ENCODE results near the gene USP3. TPM values are rescaled to one million over a fixed set of nuclear protein-coding genes. Genes with fewer than 3 reads are reported as not detected.

The USP3 gene
- total and polyA plus RNA-seq, 2 of the 13 experiments (the other 11 are each of a cell fraction or from before 2014, with no cell fraction given): 14.3 to 61.2 TPM

- TF ChIP-seq ATF1 (CRISPR knock-in tag; IDR thresholded peaks at IDR 0.05) (peak; percentile 84), ZNF879 (CRISPR knock-in tag; IDR thresholded peaks at IDR 0.05) (peak; percentile 69; the same call in 1 of the 2 replicates), ZNF484 (CRISPR knock-in tag; IDR thresholded peaks at IDR 0.05; ENCODE audit: borderline replicate concordance, low read depth) (no peak), TBL1XR1 (IDR thresholded peaks at IDR 0.05; ENCODE audit: borderline replicate concordance, low read length, partially characterized antibody) (peak; percentile 79), ZNF335 (CRISPR knock-in tag; IDR thresholded peaks at IDR 0.05) (no peak), HDAC2 (CRISPR knock-in tag; IDR thresholded peaks at IDR 0.05) (peak; percentile 82; the same call in 1 of the 2 replicates), LCORL (IDR thresholded peaks at IDR 0.05) (no peak), LCORL (CRISPR knock-in tag; IDR thresholded peaks at IDR 0.05) (peak; percentile 75), ZMYM4 (CRISPR knock-in tag; IDR thresholded peaks at IDR 0.05) (peak; percentile 79), KLF11 (CRISPR knock-in tag; IDR thresholded peaks at IDR 0.05) (peak; percentile 80; the same call in 1 of the 2 replicates), TAF15 (IDR thresholded peaks at IDR 0.05; ENCODE audit: low read depth, low read length, poor library complexity, severe bottlenecking) (no peak), SNAI1 (CRISPR knock-in tag; IDR thresholded peaks at IDR 0.05; ENCODE audit: borderline replicate concordance) (no peak), ZNF460 (CRISPR knock-in tag; IDR thresholded peaks at IDR 0.05; ENCODE audit: borderline replicate concordance) (no peak; the same call in 1 of the 2 replicates), MED8 (CRISPR knock-in tag; IDR thresholded peaks at IDR 0.05; ENCODE audit: insufficient replicate concordance) (peak; percentile 70), KLF6 (CRISPR knock-in tag; IDR thresholded peaks at IDR 0.05) (peak; percentile 46; the same call in 1 of the 2 replicates), ZNF841 (CRISPR knock-in tag; IDR thresholded peaks at IDR 0.05; ENCODE audit: borderline replicate concordance) (no peak), ZNF3 (CRISPR knock-in tag; IDR thresholded peaks at IDR 0.05) (peak; percentile 48; the same call in 1 of the 2 replicates), NR2F2 (IDR thresholded peaks at IDR 0.05; ENCODE audit: borderline replicate concordance, low read depth) (peak; percentile 81), ZNF24 (IDR thresholded peaks at IDR 0.05) (no peak; the same call in 1 of the 2 replicates), KDM6A (CRISPR knock-in tag; IDR thresholded peaks at IDR 0.05; ENCODE audit: low read depth) (peak; percentile 93; the same call in 1 of the 2 replicates), SMYD3 (CRISPR knock-in tag; IDR thresholded peaks at IDR 0.05) (peak; percentile 92; the same call in 1 of the 2 replicates), KLF13 (CRISPR knock-in tag; IDR thresholded peaks at IDR 0.05) (no peak), TARDBP (CRISPR knock-in tag; IDR thresholded peaks at IDR 0.05) (peak; percentile 85), GZF1 (CRISPR knock-in tag; IDR thresholded peaks at IDR 0.05) (no peak; the same call in 1 of the 2 replicates), PAXIP1 (CRISPR knock-in tag; conservative IDR thresholded peaks at IDR 0.05) (peak; percentile 97), ZNF124 (CRISPR knock-in tag; IDR thresholded peaks at IDR 0.05) (peak; percentile 85; the same call in 1 of the 2 replicates), SKI (IDR thresholded peaks at IDR 0.05; ENCODE audit: partially characterized antibody) (peak; percentile 76), ZNF619 (CRISPR knock-in tag; IDR thresholded peaks at IDR 0.05) (no peak)
Measured at GRCh38 chr15:63473999-63474809, 30.2 kb upstream of the USP3 start (continued).

Data from HepG2 (cell line).